NCI-H1930 (cell line): Measurements from ENCODE around the gene CD200R1L.
"Not testable (repeated sequence)": the region's sequence is repeated elsewhere in the genome, so short reads cannot be mapped to it uniquely, and the experiment has no call there.

ENCODE experiments used
- DNase-seq, 2 experiments: peaks; one replicate each; lab custom pipeline; 2025; lab: John Stamatoyannopoulos, UW

CD200R1L gene

GRCh38 chr3:112846764-112847163 is at the start of gene CD200R1L:
CD200R1L (minus strand) TSS chr3:112846864; CDS start chr3:112829367, 17,497 bp downstream.
- no peak for DNase-seq

- DNase-seq = no peak
These were observed 47.6 kb upstream of the CD200R1L start for GRCh38 chr3:112894258-112894657.

- DNase-seq = no peak
These were observed 42.7 kb upstream of the CD200R1L start for GRCh38 chr3:112889357-112889756.

- no peak for DNase-seq
These were observed 41.9 kb upstream of the CD200R1L start for GRCh38 chr3:112888381-112889085.

- no peak for DNase-seq
These were observed 38.1 kb upstream of the CD200R1L start for GRCh38 chr3:112884678-112885290.

GRCh38 chr3:112881891-112882290 is 35.2 kb upstream of the CD200R1L start:
- DNase-seq = no peak

GRCh38 chr3:112875561-112875960 is 28.9 kb upstream of the CD200R1L start:
- no peak for DNase-seq

- DNase-seq = no peak
These were observed 28.1 kb upstream of the CD200R1L start for GRCh38 chr3:112874725-112875124.

- no peak for DNase-seq
These were observed 27.0 kb upstream of the CD200R1L start for GRCh38 chr3:112873632-112874031.

GRCh38 chr3:112871735-112872134 is 25.1 kb upstream of the CD200R1L start:
- DNase-seq = no peak

- DNase-seq = no peak
These were observed 19.1 kb upstream of the CD200R1L start for GRCh38 chr3:112865757-112866156.

GRCh38 chr3:112860898-112861297 is 14.2 kb upstream of the CD200R1L start:
- DNase-seq = no peak

- no peak for DNase-seq
These were observed 11.9 kb upstream of the CD200R1L start for GRCh38 chr3:112858410-112859069.

- DNase-seq = no peak
These were observed 10.9 kb upstream of the CD200R1L start for GRCh38 chr3:112857526-112857925.

GRCh38 chr3:112856537-112856936 is 9.9 kb upstream of the CD200R1L start:
- DNase-seq = no peak

- no peak for DNase-seq
These were observed 9.2 kb upstream of the CD200R1L start for GRCh38 chr3:112855883-112856282.

- not testable (repeated sequence) for DNase-seq
These were observed 8.4 kb upstream of the CD200R1L start for GRCh38 chr3:112855074-112855473.

GRCh38 chr3:112848196-112848595 is 1.5 kb upstream of the CD200R1L start:
- no peak for DNase-seq

GRCh38 chr3:112847692-112848091 is 1.0 kb upstream of the CD200R1L start:
- DNase-seq = no peak

GRCh38 chr3:112845772-112846171 is 892 bp downstream of the CD200R1L start:
- no peak for DNase-seq

GRCh38 chr3:112829046-112829445 is 17.6 kb downstream of the CD200R1L start:
- no peak for DNase-seq

GRCh38 chr3:112822064-112823055 is 24.3 kb downstream of the CD200R1L start:
- DNase-seq = no peak
